K562 (cell line): Measurements from ENCODE around the gene RBMS3.

Source experiments
- DEAF1 ChIP-seq: fragments of 450-650 bp; formaldehyde crosslinking; IDR thresholded peaks from 2 replicates; pipeline ENCODE4 v1.4.0; 2020; ENCODE audit warnings: mild to moderate bottlenecking, moderate library complexity
- KDM2B ChIP-seq: fragments of 250-450 bp; sonication (Bioruptor Pico); IDR thresholded peaks from 2 replicates; pipeline ENCODE4 v1.8.0; 2021; ENCODE audit warnings: mild to moderate bottlenecking, moderate library complexity
- POLR2AphosphoS5 ChIP-seq: IDR thresholded peaks from 2 replicates; pipeline ENCODE4 v1.6.1; 2011; ENCODE audit warnings: mild to moderate bottlenecking, low read depth, low read length, moderate library complexity; ENCODE audit not compliant: control insufficient read depth, insufficient read depth
- PRDM10 ChIP-seq: fragments of 450-650 bp; IDR thresholded peaks from 2 replicates; pipeline ENCODE4 v1.6.1; 2018; ENCODE audit not compliant: partially characterized antibody
- ZNF696 ChIP-seq: fragments of 250-450 bp; sonication (Bioruptor Pico); conservative IDR thresholded peaks from 2 replicates; pipeline ENCODE4 v1.4.0; 2020; ENCODE audit warnings: mild to moderate bottlenecking, moderate library complexity
- TF ChIP-seq, protein P1 (sequence below), 3 experiments: IDR thresholded peaks in 2 of 3; conservative IDR thresholded peaks in 1 of 3; 2 replicates each; pipeline ENCODE4 v1.5.1; 2011 to 2012; ENCODE audit warnings: low read length in 3 of 3, mild to moderate bottlenecking in 3 of 3, control low read depth in 2 of 3, improper control_type of control experiment in 1 of 3, inconsistent platforms in 1 of 3, low read depth in 1 of 3, mixed read lengths in 1 of 3, moderate library complexity in 1 of 3; ENCODE audit not compliant: insufficient read depth in 2 of 3

- TF ChIP-seq POLR2AphosphoS5, result no peak
- TF ChIP-seq KDM2B, result no peak
- no peak for TF ChIP-seq ZNF696
- TF ChIP-seq, protein P1, sequence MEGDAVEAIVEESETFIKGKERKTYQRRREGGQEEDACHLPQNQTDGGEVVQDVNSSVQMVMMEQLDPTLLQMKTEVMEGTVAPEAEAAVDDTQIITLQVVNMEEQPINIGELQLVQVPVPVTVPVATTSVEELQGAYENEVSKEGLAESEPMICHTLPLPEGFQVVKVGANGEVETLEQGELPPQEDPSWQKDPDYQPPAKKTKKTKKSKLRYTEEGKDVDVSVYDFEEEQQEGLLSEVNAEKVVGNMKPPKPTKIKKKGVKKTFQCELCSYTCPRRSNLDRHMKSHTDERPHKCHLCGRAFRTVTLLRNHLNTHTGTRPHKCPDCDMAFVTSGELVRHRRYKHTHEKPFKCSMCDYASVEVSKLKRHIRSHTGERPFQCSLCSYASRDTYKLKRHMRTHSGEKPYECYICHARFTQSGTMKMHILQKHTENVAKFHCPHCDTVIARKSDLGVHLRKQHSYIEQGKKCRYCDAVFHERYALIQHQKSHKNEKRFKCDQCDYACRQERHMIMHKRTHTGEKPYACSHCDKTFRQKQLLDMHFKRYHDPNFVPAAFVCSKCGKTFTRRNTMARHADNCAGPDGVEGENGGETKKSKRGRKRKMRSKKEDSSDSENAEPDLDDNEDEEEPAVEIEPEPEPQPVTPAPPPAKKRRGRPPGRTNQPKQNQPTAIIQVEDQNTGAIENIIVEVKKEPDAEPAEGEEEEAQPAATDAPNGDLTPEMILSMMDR (IDR thresholded peaks at IDR 0.05 in 2 of 3, conservative IDR thresholded peaks at IDR 0.05 in 1 of 3; ENCODE audit: insufficient read depth in 2 of 3, low read depth in 1 of 3, low read length in 3 of 3), result no peak
- TF ChIP-seq PRDM10, result no peak
- TF ChIP-seq DEAF1 (CRISPR knock-in tag), result no peak
Measured at GRCh38 chr3:29494305-29495036, 213.6 kb downstream of the RBMS3 start.
